Activated CD8-positive, alpha-beta memory T cell treated with anti-CD3 and anti-CD28 coated beads, Interleukin-2, amount 50 U/mL, for 48 hours (primary cell): Measurements from ENCODE around the gene KCNQ4.

Source experiments
- DNase-seq: peaks from one replicate; pipeline ENCODE4 v3.0.0-alpha.2; 2020

KCNQ4 gene

DNA sequence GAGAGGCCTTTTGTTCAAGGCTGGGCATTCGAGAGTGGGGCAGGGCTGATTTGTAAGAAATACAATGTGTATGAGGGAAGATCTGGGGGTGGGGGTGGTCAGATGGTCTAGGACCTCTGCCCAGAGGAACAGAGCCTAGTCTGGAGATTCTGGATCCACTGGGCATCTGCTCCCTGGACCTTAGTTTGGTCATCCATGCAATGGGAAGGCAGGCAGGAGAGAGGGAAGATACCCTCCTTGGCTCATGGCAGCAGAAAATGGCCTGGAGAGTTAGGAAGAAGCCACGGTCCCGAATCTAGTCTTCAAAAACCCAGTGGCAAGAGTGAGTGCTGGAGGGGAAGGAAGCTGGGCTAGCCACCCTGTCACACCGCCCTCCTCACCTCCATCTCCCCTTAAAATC is 39.8 kb downstream of the KCNQ4 start:
- DNase-seq = no peak

DNA sequence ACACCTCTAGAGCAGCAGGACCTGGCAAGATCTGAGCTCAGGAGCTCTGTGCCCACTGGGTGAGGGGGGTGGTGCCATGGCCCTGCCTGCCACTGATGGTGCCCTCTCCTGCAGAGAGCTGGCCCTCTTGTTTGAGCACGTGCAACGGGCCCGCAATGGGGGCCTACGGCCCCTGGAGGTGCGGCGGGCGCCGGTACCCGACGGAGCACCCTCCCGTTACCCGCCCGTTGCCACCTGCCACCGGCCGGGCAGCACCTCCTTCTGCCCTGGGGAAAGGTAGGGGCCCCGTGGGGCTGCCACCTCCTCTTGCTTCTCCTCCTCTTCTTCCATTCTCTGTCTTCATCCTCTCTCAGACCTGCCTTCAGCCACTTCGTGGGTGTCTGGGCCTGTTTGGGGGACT is 40.4 kb downstream of the KCNQ4 start:
- DNase-seq = no peak

- DNase-seq = no peak
These were observed 41.2 kb downstream of the KCNQ4 start for GRCh38 chr1:40824591-40825434.

DNA sequence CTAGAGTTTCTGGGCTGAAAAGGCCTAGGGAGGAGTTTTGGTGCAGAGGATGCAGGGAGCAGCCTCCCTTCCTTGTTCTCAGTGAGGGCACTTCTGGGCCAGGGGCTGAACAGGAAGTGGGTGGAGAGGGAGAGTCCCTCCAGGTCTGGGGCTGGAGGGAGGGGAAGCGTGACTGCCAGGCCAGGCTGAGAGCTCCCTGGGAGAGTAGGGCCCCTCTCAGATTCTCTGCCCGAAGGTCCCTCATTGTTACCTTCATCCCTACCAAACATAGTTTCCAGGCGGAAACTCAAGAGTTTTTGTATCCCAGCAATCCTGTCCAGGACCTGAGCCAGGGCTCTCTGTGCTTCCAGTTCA is 41.8 kb downstream of the KCNQ4 start:
- DNase-seq = no peak

DNA sequence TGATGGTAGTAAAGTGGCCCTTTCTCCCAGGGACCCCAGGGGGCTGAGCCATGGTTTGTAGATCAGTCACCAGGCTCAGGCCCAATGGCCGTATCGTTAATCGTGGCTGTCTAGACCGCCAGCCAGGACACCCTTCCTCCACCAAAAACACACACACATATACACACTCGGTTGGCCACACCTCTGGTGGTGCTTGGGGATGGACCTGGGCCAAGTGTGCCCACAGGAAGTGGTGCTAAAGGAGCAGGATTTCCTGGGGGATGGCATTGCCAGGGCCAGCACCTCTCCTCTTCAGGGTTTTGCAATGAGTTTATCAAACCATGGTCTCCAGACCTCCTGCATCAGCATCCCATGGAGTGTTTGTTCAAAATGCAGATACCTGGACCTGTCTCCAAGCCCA is 42.4 kb downstream of the KCNQ4 start:
- no peak for DNase-seq

DNA sequence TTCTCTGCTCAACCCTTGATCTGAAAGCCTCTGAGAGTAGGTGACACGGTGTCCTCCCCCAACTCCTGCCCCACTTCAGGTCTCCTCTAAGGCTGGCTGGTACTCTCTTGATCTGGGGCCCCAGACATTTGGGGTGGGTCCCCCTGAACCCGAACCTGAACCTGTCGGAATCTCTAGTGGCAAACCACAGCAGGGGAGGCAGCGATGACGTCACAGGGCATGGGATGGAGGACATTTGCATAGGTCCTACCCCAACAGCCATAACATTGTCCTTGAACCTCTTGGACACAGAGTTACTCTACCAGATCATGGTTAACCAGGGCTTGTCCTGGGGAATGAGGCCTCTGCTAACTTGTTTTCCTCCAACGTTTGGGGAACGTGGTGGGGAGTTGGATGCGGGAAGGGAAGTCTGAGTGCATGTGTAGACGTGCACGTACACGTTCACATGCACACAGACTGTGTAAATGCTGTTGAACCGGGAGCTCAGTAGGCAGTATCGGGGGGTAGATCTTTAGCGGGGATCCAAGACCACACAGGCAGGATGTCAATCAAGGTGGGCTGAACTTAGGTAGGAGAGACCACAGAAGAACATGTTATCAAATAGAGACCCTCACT is 46.2 kb downstream of the KCNQ4 start:
- DNase-seq = no peak

- no peak for DNase-seq
These were observed 46.9 kb downstream of the KCNQ4 start for GRCh38 chr1:40830419-40830943.

GRCh38 chr1:40831001-40831732 is 47.6 kb downstream of the KCNQ4 start:
- no peak for DNase-seq

- no peak for DNase-seq
These were observed 50.4 kb downstream of the KCNQ4 start for GRCh38 chr1:40833979-40834378.

- no peak for DNase-seq
These were observed 51.5 kb downstream of the KCNQ4 start for GRCh38 chr1:40834968-40835545.

GRCh38 chr1:40836283-40836682 is 52.7 kb downstream of the KCNQ4 start:
- no peak for DNase-seq

GRCh38 chr1:40837601-40838000 is 54.0 kb downstream of the KCNQ4 start:
- DNase-seq = no peak

DNA sequence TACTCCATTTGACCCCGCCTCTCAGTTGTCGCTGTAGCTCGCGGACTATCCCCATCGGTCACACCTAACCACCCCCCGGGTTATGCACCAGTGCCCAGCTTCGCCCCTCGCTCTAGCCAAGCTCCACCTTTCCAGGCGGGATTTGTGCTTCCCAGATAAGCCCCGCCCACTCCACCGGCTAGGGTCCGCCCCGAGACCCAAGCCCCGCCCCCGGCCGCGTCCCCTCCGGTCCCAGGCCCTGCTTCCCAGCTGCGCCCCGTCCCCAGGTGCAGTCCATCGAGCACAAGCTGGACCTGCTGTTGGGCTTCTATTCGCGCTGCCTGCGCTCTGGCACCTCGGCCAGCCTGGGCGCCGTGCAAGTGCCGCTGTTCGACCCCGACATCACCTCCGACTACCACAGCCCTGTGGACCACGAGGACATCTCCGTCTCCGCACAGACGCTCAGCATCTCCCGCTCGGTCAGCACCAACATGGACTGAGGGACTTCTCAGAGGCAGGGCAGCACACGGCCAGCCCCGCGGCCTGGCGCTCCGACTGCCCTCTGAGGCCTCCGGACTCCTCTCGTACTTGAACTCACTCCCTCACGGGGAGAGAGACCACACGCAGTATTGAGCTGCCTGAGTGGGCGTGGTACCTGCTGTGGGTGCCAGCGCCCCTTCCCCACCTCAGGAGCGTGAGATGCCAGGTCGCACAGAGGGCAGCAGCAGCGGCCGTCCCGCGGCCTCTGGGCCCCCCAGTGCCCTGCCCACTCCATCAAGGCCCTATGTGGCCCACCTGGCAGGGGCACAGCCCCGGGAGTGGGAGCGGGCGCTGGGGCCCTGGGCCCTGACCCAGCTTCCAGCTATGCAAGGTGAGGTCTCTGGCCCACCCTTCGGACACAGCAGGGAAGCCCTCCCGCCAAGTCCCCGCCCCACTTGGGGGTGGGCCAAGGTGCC is 54.7 kb downstream of the KCNQ4 start:
- no peak for DNase-seq

GRCh38 chr1:40838980-40839942 is 55.7 kb downstream of the KCNQ4 start:
- no peak for DNase-seq

- no peak for DNase-seq
These were observed 56.4 kb downstream of the KCNQ4 start for GRCh38 chr1:40839943-40840335.

DNA sequence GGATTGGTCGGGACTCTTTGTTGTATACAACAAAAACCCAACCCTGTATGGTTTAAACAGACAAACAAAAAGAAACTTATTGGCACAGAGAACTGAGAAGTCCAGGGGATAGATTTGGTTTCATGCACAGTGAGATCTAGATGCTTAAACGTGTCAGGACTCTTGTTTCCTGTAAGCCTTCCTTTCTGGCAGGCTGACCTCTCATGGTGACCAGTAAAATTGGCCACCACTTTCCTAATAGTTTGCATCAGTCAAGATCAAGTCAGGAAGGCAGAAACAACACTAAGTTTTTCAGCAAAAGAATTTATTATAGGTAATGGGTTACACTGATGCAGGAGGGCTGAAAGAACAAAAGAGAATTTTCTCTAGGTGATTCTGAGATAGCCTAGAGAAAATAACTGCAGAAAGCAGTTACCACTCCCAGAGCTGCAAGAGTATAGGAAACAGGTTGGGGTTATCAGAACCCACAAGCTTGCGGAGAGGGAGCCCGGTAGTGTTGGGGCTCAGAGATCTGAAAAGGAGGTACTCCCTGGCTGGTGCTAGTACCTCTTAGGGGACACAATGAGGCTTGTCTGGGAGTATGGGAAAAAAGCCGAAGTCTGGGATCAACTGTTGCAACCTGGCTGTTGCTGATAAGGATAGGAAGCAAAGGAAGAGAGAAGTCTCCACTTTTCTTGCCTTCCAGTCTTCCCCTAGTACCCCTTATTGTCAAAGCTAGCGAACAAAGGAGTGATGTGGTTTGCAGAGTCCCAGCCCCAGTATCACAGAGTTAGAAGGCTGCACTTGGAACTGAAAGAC is 57.1 kb downstream of the KCNQ4 start:
- no peak for DNase-seq

GRCh38 chr1:40841602-40842001 is 58.0 kb downstream of the KCNQ4 start:
- DNase-seq = no peak

DNA sequence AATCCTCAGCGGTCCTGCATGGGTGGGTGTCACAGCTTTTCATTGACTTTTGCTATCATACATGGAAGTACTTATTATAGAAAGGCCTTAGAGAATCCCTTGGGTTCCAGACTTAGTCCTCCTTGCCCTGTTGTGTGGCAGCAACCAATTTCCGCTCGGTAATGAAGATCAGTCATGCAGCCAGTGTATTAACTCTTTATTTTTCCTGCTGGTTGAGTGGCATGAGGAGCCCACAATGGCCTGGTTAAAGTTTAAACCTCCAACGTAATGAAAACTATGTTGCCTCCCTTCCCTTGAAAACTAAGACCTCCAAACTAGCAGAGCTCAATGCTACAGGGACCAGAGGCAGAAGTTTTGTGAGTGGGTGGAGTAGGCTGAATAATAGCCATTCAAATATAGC is 58.6 kb downstream of the KCNQ4 start:
- DNase-seq = no peak

DNA sequence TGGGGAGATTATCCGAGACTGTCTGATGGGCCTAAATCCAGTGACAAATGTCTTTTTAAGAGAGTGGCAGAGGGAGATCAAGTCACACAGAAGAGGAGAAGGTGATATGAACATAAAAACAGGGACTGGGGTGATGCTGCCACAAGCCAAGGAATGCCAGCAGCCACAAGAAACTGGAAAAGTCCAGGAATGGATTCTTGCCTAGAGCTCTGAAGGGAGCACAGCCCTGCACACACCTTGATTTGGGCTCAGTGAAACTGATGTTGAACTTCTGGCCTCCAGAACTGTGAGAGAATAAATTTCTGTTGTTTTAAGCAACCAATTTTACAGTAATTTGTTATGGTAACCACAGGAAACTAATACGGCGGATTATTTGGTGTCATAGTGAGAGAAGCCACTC is 59.1 kb downstream of the KCNQ4 start:
- DNase-seq = no peak

- no peak for DNase-seq
These were observed 60.5 kb downstream of the KCNQ4 start for GRCh38 chr1:40844079-40844478.
